DMS53 treated with DMSO at 0.1 percent for 48 hours (cell line): ENCODE measurements around the gene DICER1.
"Not testable (repeated sequence)": the region's sequence is repeated elsewhere in the genome, so short reads cannot be mapped to it uniquely, and the experiment has no call there.

Source experiments
- DNase-seq: peaks from one replicate; lab custom pipeline; 2025; ENCODE audit not compliant: unreplicated experiment; lab: John Stamatoyannopoulos, UW

Gene DICER1

GRCh38 chr14:95151561-95151960, 5.8 kb downstream of the DICER1 start:
- DNase-seq: no peak

- no peak for DNase-seq
These were observed 6.4 kb downstream of the DICER1 start for GRCh38 chr14:95150910-95151309.

GRCh38 chr14:95149441-95149840, 7.9 kb downstream of the DICER1 start:
- DNase-seq: no peak

GRCh38 chr14:95147597-95147996, 9.7 kb downstream of the DICER1 start:
- no peak for DNase-seq

GRCh38 chr14:95146079-95146771, 11.1 kb downstream of the DICER1 start:
- DNase-seq: no peak

GRCh38 chr14:95144849-95145248, 12.5 kb downstream of the DICER1 start:
- DNase-seq: no peak

GRCh38 chr14:95143808-95144620, 13.3 kb downstream of the DICER1 start:
- no peak for DNase-seq

- DNase-seq: no peak
These were observed 15.1 kb downstream of the DICER1 start for GRCh38 chr14:95142208-95142607.

GRCh38 chr14:95141684-95142083, 15.6 kb downstream of the DICER1 start:
- no peak for DNase-seq

GRCh38 chr14:95140060-95140858, 17.1 kb downstream of the DICER1 start:
- DNase-seq: no peak

GRCh38 chr14:95138876-95139275, 18.5 kb downstream of the DICER1 start:
- no peak for DNase-seq

- not testable (repeated sequence) for DNase-seq
These were observed 18.9 kb downstream of the DICER1 start for GRCh38 chr14:95138455-95138854.

GRCh38 chr14:95137804-95138167, 19.5 kb downstream of the DICER1 start:
- DNase-seq: no peak

- no peak for DNase-seq
These were observed 20.0 kb downstream of the DICER1 start for GRCh38 chr14:95137164-95137803.

GRCh38 chr14:95136631-95137030, 20.7 kb downstream of the DICER1 start:
- no peak for DNase-seq

GRCh38 chr14:95134304-95134933, 22.9 kb downstream of the DICER1 start:
- no peak for DNase-seq

GRCh38 chr14:95133282-95133681, 24.0 kb downstream of the DICER1 start:
- no peak for DNase-seq

- DNase-seq: no peak
These were observed 24.6 kb downstream of the DICER1 start for GRCh38 chr14:95132760-95133159.

- DNase-seq: no peak
These were observed 26.8 kb downstream of the DICER1 start for GRCh38 chr14:95130549-95130948.

GRCh38 chr14:95128140-95128539, 29.2 kb downstream of the DICER1 start:
- DNase-seq: no peak

- DNase-seq: no peak
These were observed 29.8 kb downstream of the DICER1 start for GRCh38 chr14:95127531-95127911.
